GM23248 (cell line): Measurements from ENCODE around the gene LGALS1.

Experiments used
- EZH2 ChIP-seq: fragments of 200-600 bp; sonication (generic); IDR thresholded peaks from 2 replicates; pipeline ENCODE4 v1.6.1; 2018; ENCODE audit warnings: antibody characterized with exemption, mild to moderate bottlenecking; ENCODE audit not compliant: insufficient read depth, poor library complexity, severe bottlenecking
- EZH2phosphoT487 ChIP-seq: fragments of 200-600 bp; sonication (generic); IDR thresholded peaks from 2 replicates; pipeline ENCODE4 v1.6.1; 2018; ENCODE audit warnings: antibody characterized with exemption, moderate library complexity, mild to moderate bottlenecking, low read depth; ENCODE audit not compliant: insufficient read depth

- no peak for TF ChIP-seq EZH2phosphoT487
- no peak for TF ChIP-seq EZH2
These were observed 38.5 kb upstream of the LGALS1 start for GRCh38 chr22:37636949-37637273.
